GM12878 (cell line): ENCODE measurements around the gene CAPNS1. TPM values are rescaled to one million over a fixed set of nuclear protein-coding genes. Genes with fewer than 3 reads are reported as not detected.

Experiments used
- ATAC-seq: fragments of 200-7000 bp; cut with Tn5 transposase; 3 replicates; pipeline ENCODE4 v1.9.1; 2020; ENCODE audit warnings: mild to moderate bottlenecking, moderate library complexity
- BruUV-seq: library from RNA; stranded (reverse); fragments of 400-500 nt; replicated peaks from 2 replicates; lab custom pipeline; 2021; lab: Mats Ljungman, UMichigan
- CTCF ChIA-PET: fragments of 300-600 bp; sonication (Branson Sonifier 250); formaldehyde crosslinking; extraction: SDS; loops from one replicate; lab custom pipeline; 2021; ENCODE audit warnings: inconsistent platforms; lab: Yijun Ruan, JAX
- POLR2A ChIA-PET: fragments of 350-600 bp; formaldehyde crosslinking; extraction: SDS; loops from one replicate; lab custom pipeline; 2021; ENCODE audit warnings: inconsistent platforms; lab: Charles Lee
- RAD21 ChIA-PET: fragments of 300-600 bp; sonication (Branson Sonifier 250); formaldehyde crosslinking; loops from one replicate; lab custom pipeline; 2023; ENCODE audit warnings: antibody characterized with exemption; ENCODE audit not compliant: unreplicated experiment; lab: Charles Lee
- SMC1A ChIA-PET: fragments of 300-600 bp; sonication (Branson Sonifier 250); formaldehyde crosslinking; loops from one replicate; lab custom pipeline; 2023; ENCODE audit not compliant: unreplicated experiment, uncharacterized antibody; lab: Charles Lee
- DNase-seq: peaks from one replicate; pipeline ENCODE4 v3.0.0-alpha.2; 2011; ENCODE audit warnings: low read depth, low spot score
- FAIRE-seq: peaks from 3 replicates; lab custom pipeline; 2011; peaks lifted over from hg19 to GRCh38; lab: Jason Lieb, UNC
- H2AFZ ChIP-seq: 2 replicates; pipeline ENCODE4 v1.6.0; 2011; ENCODE audit warnings: low read depth, low read length, control low read depth; ENCODE audit not compliant: control insufficient read depth
- H3K27ac ChIP-seq: 2 replicates; pipeline ENCODE4 v1.5.1; 2011; ENCODE audit warnings: control low read depth; ENCODE audit not compliant: control insufficient read depth, insufficient read depth
- H3K27me3 ChIP-seq, 2 experiments: replicated peaks in 1 of 2; 2 replicates each; pipeline versions ENCODE4 v1.6.0 to v1.6.1; 2011; ENCODE audit warnings: low read length in 1 of 2; ENCODE audit not compliant: control insufficient read depth in 2 of 2, insufficient read depth in 2 of 2
- H3K36me3 ChIP-seq, 2 experiments: 2 replicates each; pipeline ENCODE4 v1.5.1; 2011; ENCODE audit warnings: low read length in 1 of 2; ENCODE audit not compliant: control insufficient read depth in 2 of 2, insufficient read depth in 2 of 2
- H3K4me1 ChIP-seq: 2 replicates; pipeline ENCODE4 v1.6.1; 2011; ENCODE audit warnings: mild to moderate bottlenecking, low read length, moderate library complexity, mixed read lengths; ENCODE audit not compliant: control insufficient read depth, insufficient read depth
- H3K4me2 ChIP-seq: 2 replicates; pipeline ENCODE4 v1.6.0; 2011; ENCODE audit warnings: control low read depth; ENCODE audit not compliant: control insufficient read depth, insufficient read depth
- H3K4me3 ChIP-seq: fragments of 200-600 bp; sonication (generic); 2 replicates; pipeline ENCODE4 v1.5.1; 2016
- H3K79me2 ChIP-seq: 2 replicates; pipeline ENCODE4 v1.6.0; 2011; ENCODE audit warnings: low read length; ENCODE audit not compliant: control insufficient read depth, insufficient read depth
- H3K9ac ChIP-seq: 2 replicates; pipeline ENCODE4 v1.8.0; 2011; ENCODE audit warnings: low read length, control low read depth, mixed read lengths; ENCODE audit not compliant: control insufficient read depth, insufficient read depth
- H3K9me3 ChIP-seq: replicated peaks from 3 replicates; pipeline ENCODE4 v1.5.1; 2011; ENCODE audit warnings: mild to moderate bottlenecking, low read length; ENCODE audit not compliant: control insufficient read depth, insufficient read depth
- H4K20me1 ChIP-seq: 2 replicates; pipeline ENCODE4 v1.6.0; 2011; ENCODE audit not compliant: control insufficient read depth, insufficient read depth
- ATF3 ChIP-seq: IDR thresholded peaks from 2 replicates; pipeline ENCODE4 v1.6.1; 2011; ENCODE audit warnings: low read depth, mild to moderate bottlenecking, low read length, moderate library complexity, borderline replicate concordance; ENCODE audit errors: extremely low read depth
- BCLAF1 ChIP-seq: fragments of 450-650 bp; IDR thresholded peaks from 2 replicates; pipeline ENCODE4 v1.6.1; 2017; ENCODE audit warnings: antibody characterized with exemption, mild to moderate bottlenecking, moderate library complexity
- CEBPB ChIP-seq, 2 experiments: fragments of 150-350 bp in 1 of 2; IDR thresholded peaks; 2 replicates each; pipeline ENCODE4 v1.6.1; 2012 to 2014; ENCODE audit warnings: low read depth in 2 of 2, low read length in 2 of 2, borderline replicate concordance in 1 of 2, inconsistent platforms in 1 of 2
- DPF2 ChIP-seq: fragments of 450-650 bp; IDR thresholded peaks from 2 replicates; pipeline ENCODE4 v1.6.1; 2017; ENCODE audit warnings: mild to moderate bottlenecking
- FOXK2 ChIP-seq: fragments of 450-650 bp; IDR thresholded peaks from 2 replicates; pipeline ENCODE4 v1.6.1; 2017; ENCODE audit warnings: mild to moderate bottlenecking, moderate library complexity
- HDAC2 ChIP-seq: fragments of 200-600 bp; sonication (generic); IDR thresholded peaks from 2 replicates; pipeline ENCODE4 v1.6.1; 2017
- MEF2A ChIP-seq: IDR thresholded peaks from 2 replicates; pipeline ENCODE4 v1.6.1; 2011; ENCODE audit warnings: low read depth, mild to moderate bottlenecking, low read length, moderate library complexity; ENCODE audit not compliant: insufficient read depth
- NR2C2 ChIP-seq: IDR thresholded peaks from 2 replicates; pipeline ENCODE4 v1.6.1; 2011; ENCODE audit warnings: borderline replicate concordance, low read depth; ENCODE audit not compliant: control insufficient read depth, insufficient read length
- SMAD1 ChIP-seq: fragments of 450-650 bp; IDR thresholded peaks from 2 replicates; pipeline ENCODE4 v1.6.1; 2018; ENCODE audit warnings: mild to moderate bottlenecking, low read depth; ENCODE audit not compliant: partially characterized antibody
- SREBF1 ChIP-seq: IDR thresholded peaks from 2 replicates; pipeline ENCODE4 v1.6.1; 2012; ENCODE audit warnings: mild to moderate bottlenecking, low read length
- SRF ChIP-seq, 2 experiments: IDR thresholded peaks; 2 replicates each; pipeline ENCODE4 v1.6.1; 2011; ENCODE audit warnings: low read depth in 2 of 2, low read length in 2 of 2, mild to moderate bottlenecking in 1 of 2, moderate library complexity in 1 of 2
- TAF1 ChIP-seq: IDR thresholded peaks from 2 replicates; pipeline ENCODE4 v1.6.1; 2011; ENCODE audit warnings: mild to moderate bottlenecking, low read depth, low read length, borderline replicate concordance
- TARDBP ChIP-seq: IDR thresholded peaks from 2 replicates; pipeline ENCODE4 v1.6.1; 2016; ENCODE audit warnings: borderline replicate concordance
- ZNF24 ChIP-seq: fragments of 450-650 bp; IDR thresholded peaks from 2 replicates; pipeline ENCODE4 v1.6.1; 2017; ENCODE audit warnings: antibody characterized with exemption, mild to moderate bottlenecking
- ZNF687 ChIP-seq: fragments of 450-650 bp; IDR thresholded peaks from 2 replicates; pipeline ENCODE4 v1.6.1; 2017; ENCODE audit warnings: mild to moderate bottlenecking, moderate library complexity
- WGBS: methylation state at CpG from one replicate; pipeline ENCODE4 v1.1.6; 2016; ENCODE audit warnings: low lambda C conversion rate; ENCODE audit not compliant: insufficient replicate concordance, insufficient coverage; ENCODE audit errors: missing lambda C conversion rate; 5-methylcytosine and 5-hydroxymethylcytosine counted together
- in situ Hi-C: fragments of 300-500 bp; cut with MboI; formaldehyde crosslinking; loops from 9 replicates; pipeline ENCODE4 v1.14.3; 2018; ENCODE audit warnings: mixed read lengths
- intact Hi-C: fragments of 100-400 bp; cut with micrococcal nuclease; formaldehyde crosslinking; loops from one replicate; pipeline ENCODE4 v1.14.2; 2022; ENCODE audit not compliant: unreplicated experiment
- polyA plus RNA-seq, 11 experiments: library from polyadenylated mRNA; depleted of rRNA in 4 of 11; unstranded in 6 of 11; stranded (reverse) in 5 of 11; fragments of >200 nt; fragmentation: Nextera tagmentation in 4 of 11; fragmentation: Illumina TruSeq in 1 of 11; extraction: Ambion mirVana in 4 of 11; extraction: Trizol in 1 of 11; gene quantifications; 1 replicate in 1 of 11; 2 replicates in 10 of 11; pipeline versions ENCODE4 v1.2.1 to v1.2.3, GENCODE V29; 2011 to 2016; ENCODE audit warnings: inconsistent platforms in 2 of 11, missing spikeins in 2 of 11, low read depth in 1 of 11
- total RNA-seq, 4 experiments: library from RNA; depleted of rRNA in 3 of 4; stranded (reverse); fragments of >200 nt in 3 of 4; fragmentation: Illumina TruSeq in 1 of 4; extraction: Trizol in 1 of 4; gene quantifications; 2 replicates each; pipeline versions ENCODE4 v1.2.1 to v1.2.3, GENCODE V29; 2013 to 2021

Gene CAPNS1
- total and polyA plus RNA-seq, 10 of the 15 experiments (the other 5 are each of a cell fraction or from before 2014, with no cell fraction given): 96.9 to 562 (median 245) TPM

- no peak for TF ChIP-seq MEF2A
- no peak for TF ChIP-seq HDAC2
Measured at GRCh38 chr19:36111200-36111539, 28.7 kb upstream of the CAPNS1 start (continued).

GRCh38 chr19:36112678-36113077, 27.2 kb upstream of the CAPNS1 start:
- no peak for FAIRE-seq
- TF ChIP-seq ZNF24: no peak
- no peak for TF ChIP-seq TAF1
- no peak for TF ChIP-seq ATF3
- no peak for TF ChIP-seq FOXK2
- no peak for TF ChIP-seq SREBF1
- no peak for TF ChIP-seq BCLAF1
- no peak for TF ChIP-seq SRF (IDR thresholded peaks at IDR 0.05; ENCODE audit: low read depth in 2 of 2, low read length in 2 of 2)
- TF ChIP-seq CEBPB (IDR thresholded peaks at IDR 0.05; ENCODE audit: borderline replicate concordance in 1 of 2, low read depth in 2 of 2, low read length in 2 of 2): no peak
- no peak for TF ChIP-seq NR2C2
- no peak for TF ChIP-seq ZNF687
- TF ChIP-seq SMAD1: no peak
- TF ChIP-seq DPF2: no peak
- TF ChIP-seq TARDBP: no peak

More at GRCh38 chr19:36112678-36113077, 27.2 kb upstream of the CAPNS1 start:
- Histone ChIP-seq H3K9me3 (no peaks in the 10 kb centered on the region), H4K20me1 (no peaks in the 10 kb centered on the region), H3K27ac (no peak overlapping the region), H3K4me1 (peaks cover 9% of the 10 kb centered on the region), H3K79me2 (peaks cover 24% of the 10 kb centered on the region), H3K4me3 (no peak overlapping the region), H2AFZ (no peak overlapping the region), H3K36me3 (no peaks in the 10 kb centered on the region; a peak in 2 of 4 replicates), H3K4me2 (no peak overlapping the region), H3K27me3 (no peaks in the 10 kb centered on the region), H3K9ac (no peak overlapping the region)
- in situ Hi-C loops (loop anchor here (10.0 kb wide), 1 partner anchor 372 kb away; the partner anchor contains the start of gene ZNF566), intact Hi-C loops (loop anchor here (10.0 kb wide), 1 partner anchor 1262 kb away; the partner anchor contains the start of gene ZNF527)
- ATAC-seq (no peak), DNase-seq (no peak)
- ChIA-PET POLR2A (interaction anchor here (0.5 kb wide), 1 partner anchor 104 kb away, joined by 4 read pairs; no protein-coding TSS in a partner anchor), CTCF (no interaction called here), SMC1A (no interaction called here), RAD21 (no interaction called here)
- BruUV-seq: no TSS peak
- WGBS: 86% methylated on average over 6 of the region's 10 CpGs
